HG02623 (cell line): Measurements from ENCODE around the gene MAOB.

Source experiments
- ATAC-seq: cut with Tn5 transposase; IDR thresholded peaks from one replicate; pipeline ENCODE4 v1.9.1; 2021; ENCODE audit warnings: moderate library complexity; ENCODE audit not compliant: unreplicated experiment

MAOB gene

DNA sequence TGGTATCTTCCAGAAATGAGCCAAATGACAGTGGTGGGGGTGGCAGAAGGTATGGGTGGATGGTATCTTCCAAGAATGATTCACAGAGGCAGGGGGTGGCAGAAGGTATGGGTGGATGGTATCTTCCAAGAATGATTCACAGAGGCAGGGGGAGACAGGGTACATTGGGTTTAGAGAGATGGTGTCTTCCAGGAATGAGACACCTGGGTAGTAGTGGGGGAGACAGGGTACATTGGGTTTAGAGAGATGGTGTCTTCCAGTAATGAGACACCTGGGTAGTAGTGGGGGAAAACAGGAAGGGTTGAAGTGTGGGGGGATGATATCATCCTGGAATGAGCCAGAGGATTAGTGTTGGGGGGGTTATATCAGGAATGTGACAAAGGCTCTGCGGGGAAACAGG is 164.2 kb downstream of the MAOB start:
- no peak for ATAC-seq

DNA sequence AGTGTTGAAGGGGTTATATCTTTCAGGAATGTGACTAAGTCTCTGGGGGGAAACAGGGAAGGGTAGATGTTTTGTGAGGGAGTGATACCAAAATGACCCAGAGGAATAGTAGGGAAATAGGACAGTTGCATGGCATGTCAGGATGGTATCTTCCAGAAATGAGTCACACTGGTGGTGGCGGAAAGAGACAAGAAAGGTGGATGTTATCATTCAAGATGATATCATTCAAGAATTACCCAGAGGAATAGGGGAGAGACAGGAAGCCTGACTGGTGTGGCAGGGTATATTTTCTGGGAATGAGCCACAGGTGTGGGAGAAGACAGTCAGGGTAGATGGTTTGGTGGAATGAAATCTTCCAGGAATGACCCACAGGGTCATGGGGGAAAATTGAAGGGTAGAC is 165.1 kb downstream of the MAOB start:
- no peak for ATAC-seq

DNA sequence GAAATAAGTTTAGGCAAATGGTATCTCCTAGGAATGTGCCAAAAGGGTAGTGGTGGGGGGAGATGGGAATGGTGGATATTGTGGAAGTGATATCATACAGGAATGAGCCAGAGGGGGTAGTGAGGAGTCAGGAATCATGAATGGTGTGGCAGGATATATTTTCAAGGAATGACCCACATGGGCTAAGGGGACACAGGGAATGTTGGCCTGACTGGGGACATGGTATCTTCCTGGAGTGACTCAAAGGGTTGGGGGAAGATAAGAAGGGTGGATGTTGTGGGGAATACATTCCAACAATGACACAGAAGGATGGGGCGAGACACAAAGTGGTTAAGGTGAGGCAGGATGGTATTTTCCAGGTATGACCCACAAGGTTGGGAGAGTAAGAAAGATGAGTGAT is 165.6 kb downstream of the MAOB start:
- no peak for ATAC-seq
